ENCODE results near the gene ATF7IP.
"Not testable (repeated sequence)": the region's sequence is repeated elsewhere in the genome, so short reads cannot be mapped to it uniquely, and the experiment has no call there.

Gene ATF7IP

GRCh38 chr12:14365294-14366208, at the start of gene ATF7IP:
ATF7IP (plus strand) TSS chr12:14365682; CDS start chr12:14423916, 58,234 bp downstream.
- DNase-seq (ENCODE audit: low read depth): peak; percentile 98

- peak; percentile 23 for DNase-seq (ENCODE audit: low read depth)
These were observed 47.9 kb upstream of the ATF7IP start for GRCh38 chr12:14317362-14318146.

GRCh38 chr12:14319704-14320427, 45.6 kb upstream of the ATF7IP start:
- DNase-seq (ENCODE audit: low read depth): not testable (repeated sequence)

- DNase-seq (ENCODE audit: low read depth): peak; percentile 67
These were observed 43.1 kb upstream of the ATF7IP start for GRCh38 chr12:14322403-14322802.

GRCh38 chr12:14325716-14326343, 39.7 kb upstream of the ATF7IP start:
- DNase-seq (ENCODE audit: low read depth): no peak

- DNase-seq (ENCODE audit: low read depth): peak; percentile 67
These were observed 38.8 kb upstream of the ATF7IP start for GRCh38 chr12:14326699-14327098.

- DNase-seq (ENCODE audit: low read depth): peak; percentile 75
These were observed 37.8 kb upstream of the ATF7IP start for GRCh38 chr12:14327711-14328110.

- no peak for DNase-seq (ENCODE audit: low read depth)
These were observed 33.0 kb upstream of the ATF7IP start for GRCh38 chr12:14332482-14332881.

- DNase-seq (ENCODE audit: low read depth): no peak
These were observed 25.1 kb upstream of the ATF7IP start for GRCh38 chr12:14340371-14340770.

- not testable (repeated sequence) for DNase-seq (ENCODE audit: low read depth)
These were observed 14.0 kb upstream of the ATF7IP start for GRCh38 chr12:14351524-14351923.

- not testable (repeated sequence) for DNase-seq (ENCODE audit: low read depth)
These were observed 13.4 kb upstream of the ATF7IP start for GRCh38 chr12:14352066-14352465.

GRCh38 chr12:14354665-14355064, 10.8 kb upstream of the ATF7IP start:
- not testable (repeated sequence) for DNase-seq (ENCODE audit: low read depth)

- DNase-seq (ENCODE audit: low read depth): peak; percentile 11
These were observed 9.3 kb upstream of the ATF7IP start for GRCh38 chr12:14356147-14356546.

GRCh38 chr12:14357486-14357885, 8.0 kb upstream of the ATF7IP start:
- no peak for DNase-seq (ENCODE audit: low read depth)

GRCh38 chr12:14362352-14362751, 3.1 kb upstream of the ATF7IP start:
- no peak for DNase-seq (ENCODE audit: low read depth)

- DNase-seq (ENCODE audit: low read depth): no peak
These were observed 755 bp upstream of the ATF7IP start for GRCh38 chr12:14364583-14365271.

GRCh38 chr12:14366209-14367039, 942 bp downstream of the ATF7IP start:
- DNase-seq (ENCODE audit: low read depth): no peak

- DNase-seq (ENCODE audit: low read depth): peak; percentile 33
These were observed 1.7 kb downstream of the ATF7IP start for GRCh38 chr12:14367040-14367661.

- DNase-seq (ENCODE audit: low read depth): no peak
These were observed 3.8 kb downstream of the ATF7IP start for GRCh38 chr12:14369311-14369710.

- DNase-seq (ENCODE audit: low read depth): peak; percentile 69
These were observed 7.7 kb downstream of the ATF7IP start for GRCh38 chr12:14373217-14373616.

Data from EH (cell line).